GM19023 (cell line): ENCODE data around the gene RPS15.
"Not testable (repeated sequence)": the region's sequence is repeated elsewhere in the genome, so short reads cannot be mapped to it uniquely, and the experiment has no call there.

ENCODE experiments used
- ATAC-seq: cut with Tn5 transposase; IDR thresholded peaks from one replicate; pipeline ENCODE4 v1.9.1; 2021; ENCODE audit warnings: mild to moderate bottlenecking, moderate library complexity; ENCODE audit not compliant: unreplicated experiment

RPS15 gene

DNA sequence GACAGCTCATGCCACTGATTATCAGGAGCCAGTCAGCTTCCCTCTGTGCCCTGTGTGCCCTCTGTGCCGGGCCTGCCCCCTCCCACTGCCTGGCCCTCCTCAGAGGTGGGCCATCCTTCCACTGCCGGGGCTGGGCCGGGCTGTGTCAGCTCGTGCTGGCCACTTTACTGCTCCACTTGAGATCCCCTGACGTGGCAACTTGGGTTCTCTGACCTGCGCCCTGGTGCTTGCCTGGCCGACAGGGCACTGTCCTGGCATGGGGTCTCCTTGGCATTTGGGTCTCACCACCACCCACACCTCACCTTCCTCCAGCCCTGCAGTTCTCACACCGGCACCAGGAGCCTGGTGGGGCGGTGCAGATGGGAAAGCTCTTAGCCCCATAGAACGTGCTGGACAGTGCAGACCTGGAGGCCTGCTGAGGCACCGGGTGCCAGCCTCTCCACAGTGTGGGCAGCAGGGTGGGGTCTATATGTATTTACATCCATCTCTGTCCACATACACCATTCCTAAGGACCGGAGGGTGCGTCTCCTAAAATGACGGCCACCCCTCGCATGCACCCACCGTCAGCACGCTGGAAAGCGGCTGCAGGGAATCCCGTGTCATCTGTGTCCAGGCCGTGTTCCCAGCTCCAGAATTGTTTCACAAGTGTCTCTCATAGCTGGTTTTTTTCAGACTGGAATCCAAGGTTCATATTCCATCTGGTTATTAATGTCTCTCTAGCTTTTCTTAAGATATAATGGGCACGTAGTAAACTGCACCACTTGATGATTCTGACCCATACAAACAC lies 19.1 kb upstream of the RPS15 start:
- no peak for ATAC-seq

DNA sequence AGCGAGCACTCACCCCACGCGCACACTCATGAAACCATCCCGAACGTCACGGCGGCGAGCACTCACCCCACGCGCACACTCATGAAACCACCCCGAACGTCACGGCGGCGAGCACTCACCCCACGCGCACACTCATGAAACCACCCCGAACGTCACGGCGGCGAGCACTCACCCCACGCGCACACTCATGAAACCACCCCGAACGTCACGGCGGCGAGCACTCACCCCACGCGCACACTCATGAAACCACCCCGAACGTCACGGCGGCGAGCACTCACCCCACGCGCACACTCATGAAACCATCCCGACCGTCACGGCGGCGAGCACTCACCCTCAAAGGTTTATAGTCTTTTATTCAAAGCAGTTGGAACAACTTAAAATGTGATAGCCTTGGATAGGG lies 18.1 kb upstream of the RPS15 start:
- ATAC-seq: not testable (repeated sequence)

DNA sequence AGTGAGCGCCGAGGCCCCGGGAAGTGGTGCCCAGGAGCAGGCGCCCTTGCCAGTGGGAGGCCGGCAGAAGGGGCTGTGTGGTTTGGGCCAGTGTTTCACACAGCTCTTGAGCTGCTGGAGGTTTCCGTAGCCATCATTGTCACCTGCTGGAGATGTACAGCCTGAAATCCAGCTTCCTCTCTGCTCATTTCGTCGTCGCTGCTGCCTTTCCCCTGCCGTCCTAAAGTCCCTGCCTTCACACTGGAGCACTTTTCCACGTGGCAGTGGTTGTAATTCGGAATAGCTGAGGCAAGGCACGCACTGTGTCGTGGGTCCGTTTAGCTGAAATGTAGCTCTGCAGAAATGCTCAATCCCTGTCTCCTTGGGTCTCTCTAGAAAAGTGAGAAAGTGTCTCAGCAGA lies 17.6 kb upstream of the RPS15 start:
- no peak for ATAC-seq

DNA sequence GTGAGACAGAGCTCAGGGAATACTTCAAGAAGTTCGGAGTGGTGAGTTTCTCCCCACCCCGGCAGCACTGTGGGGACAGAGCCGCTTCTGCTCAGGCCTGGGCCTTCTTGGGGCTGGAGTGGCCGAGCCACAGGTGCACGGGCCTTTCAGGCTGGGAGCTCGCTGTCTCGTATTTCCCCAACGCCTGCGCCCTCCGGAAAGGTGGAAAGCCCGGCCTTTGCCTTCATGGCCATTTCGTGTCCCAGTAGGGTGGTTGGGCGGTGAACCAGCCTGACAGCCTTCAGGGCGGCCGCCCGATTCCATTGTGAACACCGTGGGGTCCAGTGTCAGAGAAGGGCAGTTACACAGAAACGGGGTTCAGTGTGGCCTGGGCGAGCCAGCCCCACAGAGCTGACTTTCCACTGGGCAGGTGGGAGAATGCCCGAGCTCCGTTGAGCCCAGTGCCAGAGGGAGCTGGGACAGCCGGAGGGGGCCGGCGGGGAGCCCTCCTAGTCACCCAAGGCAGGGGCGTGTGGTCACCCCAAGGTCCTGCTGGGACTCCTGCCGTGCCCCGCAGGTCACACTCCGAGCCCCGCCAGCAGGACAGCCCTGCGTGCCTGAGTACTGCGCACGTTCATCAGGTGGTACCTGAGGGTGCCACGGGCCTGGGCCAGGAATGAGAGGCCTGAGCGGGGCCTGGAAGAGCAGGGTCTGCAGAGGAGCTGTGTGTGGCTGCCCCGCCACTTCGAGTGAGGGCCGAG lies 16.8 kb upstream of the RPS15 start:
- no peak for ATAC-seq

DNA sequence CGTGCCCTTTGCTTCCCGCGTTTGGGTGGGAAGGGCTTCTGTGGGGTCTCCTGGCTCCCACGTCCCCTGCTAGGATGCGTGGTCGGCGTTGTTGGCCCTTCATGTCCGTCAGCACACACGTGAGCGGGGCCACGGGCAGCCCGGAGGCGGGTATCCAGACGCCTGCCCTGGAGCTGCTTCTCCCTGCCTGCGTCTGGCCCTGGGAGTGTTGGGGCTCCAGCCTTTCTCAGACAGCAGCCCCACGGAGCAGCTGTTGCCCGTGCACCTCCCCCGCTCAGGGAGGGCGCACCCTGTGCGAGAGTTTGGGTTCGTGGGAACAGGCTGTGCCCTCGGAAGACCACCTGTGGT lies 16.3 kb upstream of the RPS15 start:
- ATAC-seq: no peak

DNA sequence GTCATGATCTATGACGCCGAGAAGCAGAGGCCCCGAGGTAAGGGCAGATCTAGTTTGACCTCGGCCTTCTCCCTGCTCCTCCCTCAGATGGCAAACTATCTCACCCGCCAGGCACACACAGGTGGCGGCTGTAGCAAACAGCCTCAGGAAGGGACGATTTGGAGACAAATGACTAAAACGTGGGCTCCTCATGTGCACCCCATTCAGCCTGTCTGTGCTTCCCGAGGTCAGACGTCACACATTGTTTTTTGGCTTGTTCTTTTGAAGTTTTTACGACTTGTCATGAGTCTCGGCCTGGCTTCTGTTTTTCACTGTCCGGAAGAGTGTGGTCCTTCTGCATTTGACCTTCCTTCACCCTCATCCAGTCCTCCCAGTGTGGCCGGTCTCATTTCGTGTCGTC lies 15.8 kb upstream of the RPS15 start:
- ATAC-seq: no peak

DNA sequence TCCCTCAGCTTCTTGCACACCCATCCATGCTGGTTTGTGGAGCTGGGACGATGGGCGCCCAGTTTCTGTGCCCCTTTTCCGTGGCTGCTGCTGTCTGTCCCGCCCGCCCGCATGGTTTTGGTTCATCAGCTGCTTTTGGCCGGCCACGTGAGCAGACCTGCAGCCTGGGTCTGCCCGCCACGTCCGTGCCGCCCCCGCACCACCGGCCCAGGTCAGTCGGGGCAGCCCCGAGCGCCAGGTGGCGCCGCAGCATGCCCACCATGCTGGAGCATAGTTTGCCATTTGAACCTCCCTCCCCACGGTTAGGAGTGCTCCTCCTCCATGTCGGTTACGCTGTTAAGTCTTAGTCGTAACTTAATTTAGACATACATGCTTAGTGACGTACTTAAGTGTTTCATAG lies 15.3 kb upstream of the RPS15 start:
- ATAC-seq: no peak

DNA sequence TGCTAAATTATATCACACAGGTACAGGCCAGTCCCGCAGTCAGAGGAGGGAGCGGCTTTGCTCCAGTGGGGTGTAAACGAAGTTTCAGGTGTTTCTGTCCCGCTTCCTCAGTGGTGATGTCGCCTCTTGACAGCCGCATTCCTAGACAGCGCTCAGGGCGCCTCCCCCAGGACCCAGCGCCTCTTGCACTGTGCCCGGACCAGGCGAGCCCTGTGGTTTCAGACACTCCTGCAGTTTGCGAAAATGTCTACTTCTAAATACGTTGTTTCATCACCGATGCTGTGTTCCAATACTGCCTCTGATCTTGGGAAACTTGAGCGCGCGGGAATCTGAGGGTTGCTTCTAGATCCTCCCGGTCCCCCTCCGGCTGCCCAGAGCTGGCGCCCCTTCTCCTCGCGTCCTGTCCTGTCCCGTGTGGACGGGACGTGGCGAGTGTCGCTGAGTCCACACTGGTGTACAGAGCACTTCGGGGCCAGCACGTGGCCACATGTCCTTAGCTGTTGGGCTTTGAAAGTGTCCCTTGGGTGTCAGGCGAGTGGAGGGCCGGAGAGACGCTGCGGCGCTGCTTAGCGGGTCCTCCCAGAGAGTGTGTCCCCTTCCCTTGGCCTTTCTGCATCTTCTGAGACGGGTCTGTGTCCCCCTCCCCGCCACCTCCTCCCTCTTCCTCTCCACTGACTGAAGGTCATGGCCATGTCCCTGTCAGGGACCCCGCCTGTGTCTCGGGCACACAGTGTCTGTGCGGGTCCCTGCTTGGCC lies 14.6 kb upstream of the RPS15 start:
- no peak for ATAC-seq

DNA sequence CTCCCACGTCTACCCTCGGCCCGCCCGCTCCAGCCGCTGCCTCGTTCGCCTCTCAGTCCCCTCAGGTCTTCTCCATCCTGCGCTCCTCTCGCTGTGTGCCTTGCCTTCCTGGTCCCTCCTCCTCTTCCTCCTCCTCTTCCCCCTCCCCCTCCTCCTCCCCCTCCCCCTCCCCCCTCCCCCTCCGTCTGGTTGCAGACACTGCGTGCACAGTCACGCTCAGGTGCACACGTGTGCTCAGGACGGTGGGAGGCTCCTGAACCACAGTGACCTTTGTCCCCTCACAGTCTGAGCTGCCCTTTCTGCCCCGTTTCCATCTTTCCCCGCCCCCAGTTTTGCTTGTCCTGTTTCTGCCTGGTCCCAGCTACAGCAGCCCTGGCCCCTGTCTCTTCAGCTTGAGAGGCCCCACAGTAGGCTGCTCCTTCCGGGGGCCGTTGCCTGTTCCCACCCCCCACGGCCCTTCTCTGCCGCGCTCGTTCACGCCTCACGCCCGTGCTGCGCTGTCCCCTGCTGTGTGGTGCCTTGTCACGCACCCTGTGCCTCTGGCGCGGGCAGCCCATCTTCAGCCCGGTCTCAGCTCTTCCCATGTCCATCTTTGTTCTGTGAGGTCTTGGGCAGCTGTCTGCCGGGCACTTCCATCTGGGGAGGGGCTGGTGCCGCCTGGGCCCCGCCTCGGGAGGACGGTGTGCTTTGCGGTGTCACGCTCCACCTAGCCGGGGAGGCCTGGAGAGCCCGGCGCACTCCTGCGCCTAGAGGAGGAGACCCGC lies 13.8 kb upstream of the RPS15 start:
- ATAC-seq: no peak

DNA sequence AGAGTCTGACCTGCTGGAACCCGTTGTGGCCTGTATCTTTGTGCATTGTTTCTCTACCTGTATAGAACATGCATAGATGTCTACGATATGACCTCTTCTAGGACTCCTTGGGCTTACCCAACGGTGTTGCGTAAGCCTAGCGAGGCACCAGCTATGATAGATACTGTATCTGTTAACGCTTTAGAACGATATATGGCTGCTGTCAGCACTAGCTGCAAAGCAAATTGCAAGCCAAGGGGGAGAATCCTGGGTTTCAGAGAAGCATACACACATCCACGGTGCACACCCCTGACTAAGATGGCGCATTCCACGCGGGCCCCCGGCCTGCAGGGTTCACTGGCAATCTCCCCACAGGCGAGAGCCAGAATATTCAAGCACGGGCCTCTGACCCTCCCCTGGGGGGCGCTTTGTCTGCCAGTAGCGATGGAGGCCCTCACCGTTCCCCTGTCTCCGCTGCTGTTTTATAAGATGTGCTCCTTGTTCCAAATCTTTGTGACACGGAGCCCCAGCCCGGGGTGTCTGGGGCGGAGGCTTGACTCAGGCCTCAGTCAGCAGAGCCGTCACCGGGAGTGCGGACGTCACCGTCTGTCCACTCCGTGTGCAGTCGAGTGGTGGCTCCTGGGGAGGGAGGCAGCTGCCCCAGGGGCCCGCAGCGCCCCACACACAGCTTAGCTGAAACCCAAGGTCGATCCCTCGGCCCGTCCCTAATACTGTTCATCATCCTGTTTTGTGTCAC lies 12.9 kb upstream of the RPS15 start:
- no peak for ATAC-seq

DNA sequence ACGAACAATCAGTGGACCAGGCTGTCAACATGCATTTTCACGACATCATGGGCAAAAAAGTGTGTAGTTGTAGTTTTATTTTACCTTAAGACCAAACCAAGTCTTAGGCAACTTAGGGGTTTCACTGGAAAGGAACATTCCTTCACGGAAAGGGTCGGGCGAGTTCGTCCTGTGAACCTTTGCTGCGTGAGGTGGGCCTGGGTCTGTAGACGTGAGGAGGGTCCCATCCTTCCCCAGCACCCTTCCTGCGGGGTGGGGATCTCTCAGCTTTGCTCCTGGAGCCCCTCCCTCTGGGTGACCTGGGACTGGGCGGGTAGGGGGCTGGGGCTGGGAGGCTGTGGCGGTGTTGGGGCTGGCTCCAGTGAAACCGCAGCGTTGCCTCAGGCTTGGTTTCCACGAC lies 12.3 kb upstream of the RPS15 start:
- ATAC-seq: no peak

DNA sequence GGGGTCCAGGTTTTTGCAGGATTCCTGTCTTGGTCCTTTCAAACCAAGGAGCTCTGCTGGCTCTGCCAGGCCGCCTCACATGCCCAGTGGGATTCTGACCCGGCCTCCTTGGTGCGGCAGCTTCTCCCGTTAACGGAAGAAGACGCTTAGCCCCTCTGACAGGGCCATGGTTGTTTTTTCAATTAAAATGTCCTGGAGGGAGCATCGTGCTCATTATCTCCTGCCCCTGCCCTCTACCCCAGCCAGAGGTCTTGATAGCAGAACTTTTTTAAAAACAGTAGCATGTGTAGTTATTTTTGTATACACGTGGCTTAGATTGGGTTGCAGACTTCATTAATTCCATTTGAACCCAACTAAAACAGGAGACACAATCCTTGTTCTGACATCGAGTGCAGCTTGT lies 11.5 kb upstream of the RPS15 start:
- ATAC-seq: no peak

DNA sequence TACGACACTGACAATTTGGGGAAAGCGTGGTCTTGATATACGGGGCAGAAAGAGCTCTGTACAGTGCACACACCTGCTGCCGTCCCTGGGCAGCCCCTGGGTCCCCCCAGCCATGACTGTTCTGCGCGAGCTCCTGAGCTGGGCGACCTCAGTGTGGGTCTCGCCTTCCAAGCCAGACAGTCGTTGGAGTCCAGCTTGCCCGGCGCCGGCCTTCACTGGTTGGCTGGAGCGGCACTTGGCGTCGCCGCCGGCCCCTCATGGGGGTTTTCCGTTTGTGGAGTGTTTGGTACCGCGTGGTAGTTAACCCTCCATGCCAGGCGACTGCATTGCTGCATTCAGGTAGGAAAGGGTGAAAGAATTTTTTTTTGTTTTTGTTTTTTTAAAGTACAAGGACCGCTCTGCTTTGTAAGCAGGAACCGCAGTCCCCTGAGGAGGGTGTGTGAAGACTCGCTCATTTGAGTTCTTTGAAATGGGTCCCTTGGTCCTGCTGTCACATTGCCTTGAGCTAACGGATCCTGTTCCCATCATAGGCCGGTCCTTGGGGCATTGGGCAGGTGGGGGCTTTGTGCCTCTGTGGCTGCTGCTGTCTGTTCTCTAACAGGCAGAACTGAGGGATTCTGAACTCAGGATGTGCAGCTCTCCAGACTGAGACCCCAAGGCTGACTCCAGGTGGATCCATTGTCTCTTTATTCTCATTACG lies 10.8 kb upstream of the RPS15 start:
- no peak for ATAC-seq

DNA sequence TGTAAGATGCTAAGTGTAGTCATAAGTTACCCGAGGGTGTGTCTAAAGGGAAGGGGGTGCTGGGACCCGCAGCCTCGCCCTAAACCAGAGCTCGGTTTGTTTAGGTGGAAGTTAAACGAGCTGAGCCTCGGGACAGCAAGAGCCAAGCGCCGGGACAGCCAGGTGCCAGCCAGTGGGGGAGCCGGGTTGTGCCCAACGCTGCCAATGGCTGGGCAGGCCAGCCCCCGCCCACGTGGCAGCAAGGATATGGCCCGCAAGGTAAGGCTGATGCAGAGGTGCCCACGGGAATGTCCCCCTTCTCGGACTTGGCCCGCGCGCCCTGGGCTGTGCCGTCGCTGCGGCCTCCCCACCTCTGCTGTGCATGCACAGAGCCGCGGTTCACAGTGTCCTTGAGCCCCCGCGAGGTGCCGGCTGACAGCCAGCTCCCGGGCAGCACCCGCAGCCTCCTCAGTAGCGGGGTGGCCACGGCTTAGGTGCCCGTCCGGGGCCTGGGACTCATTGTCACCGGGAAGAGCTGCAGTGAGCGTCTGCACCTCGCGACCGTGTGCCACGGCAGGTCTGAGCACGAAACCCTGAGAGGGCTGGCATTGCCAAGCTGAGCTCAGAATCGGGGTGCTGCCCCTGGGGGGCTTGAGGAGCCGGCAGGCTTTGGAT lies 9.3 kb upstream of the RPS15 start:
- no peak for ATAC-seq

DNA sequence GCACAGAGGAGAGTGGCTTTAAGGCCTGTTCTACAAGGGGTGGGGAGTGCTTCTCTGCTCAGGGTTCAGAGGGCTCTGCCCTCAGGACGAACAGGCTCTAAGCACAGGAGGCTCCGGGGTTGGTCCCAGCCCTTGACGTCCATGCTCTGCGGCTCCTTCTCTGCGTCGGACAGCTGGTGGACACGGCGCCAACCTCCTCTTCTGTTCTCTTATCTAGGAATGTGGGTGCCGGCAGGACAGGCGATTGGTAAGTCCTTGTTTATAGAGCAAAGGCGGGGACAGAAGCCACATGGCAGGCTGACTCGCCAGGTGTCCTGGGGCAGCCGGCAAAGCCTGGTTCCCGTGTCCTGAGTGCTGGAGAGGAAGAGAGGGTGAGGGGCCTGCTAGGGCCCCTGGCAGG lies 8.4 kb upstream of the RPS15 start:
- no peak for ATAC-seq

DNA sequence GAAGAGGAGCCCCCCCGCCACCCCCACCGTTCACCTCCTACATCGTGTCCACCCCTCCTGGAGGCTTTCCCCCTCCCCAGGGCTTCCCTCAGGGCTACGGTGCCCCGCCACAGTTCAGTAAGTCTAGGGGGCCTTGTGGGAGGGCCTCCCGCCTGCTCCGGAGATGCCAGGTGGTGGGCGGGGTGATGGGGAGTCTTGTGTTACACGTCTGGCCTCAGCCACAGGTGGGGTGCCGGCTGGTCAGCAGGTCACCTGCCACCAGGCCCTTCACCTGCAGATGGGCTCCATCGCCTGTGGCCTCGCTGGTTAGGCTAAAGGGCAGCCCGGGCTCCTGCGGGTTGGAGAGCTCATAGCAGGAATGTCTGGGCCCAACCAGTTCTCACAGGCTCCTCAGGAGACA lies 8.0 kb upstream of the RPS15 start:
- no peak for ATAC-seq

DNA sequence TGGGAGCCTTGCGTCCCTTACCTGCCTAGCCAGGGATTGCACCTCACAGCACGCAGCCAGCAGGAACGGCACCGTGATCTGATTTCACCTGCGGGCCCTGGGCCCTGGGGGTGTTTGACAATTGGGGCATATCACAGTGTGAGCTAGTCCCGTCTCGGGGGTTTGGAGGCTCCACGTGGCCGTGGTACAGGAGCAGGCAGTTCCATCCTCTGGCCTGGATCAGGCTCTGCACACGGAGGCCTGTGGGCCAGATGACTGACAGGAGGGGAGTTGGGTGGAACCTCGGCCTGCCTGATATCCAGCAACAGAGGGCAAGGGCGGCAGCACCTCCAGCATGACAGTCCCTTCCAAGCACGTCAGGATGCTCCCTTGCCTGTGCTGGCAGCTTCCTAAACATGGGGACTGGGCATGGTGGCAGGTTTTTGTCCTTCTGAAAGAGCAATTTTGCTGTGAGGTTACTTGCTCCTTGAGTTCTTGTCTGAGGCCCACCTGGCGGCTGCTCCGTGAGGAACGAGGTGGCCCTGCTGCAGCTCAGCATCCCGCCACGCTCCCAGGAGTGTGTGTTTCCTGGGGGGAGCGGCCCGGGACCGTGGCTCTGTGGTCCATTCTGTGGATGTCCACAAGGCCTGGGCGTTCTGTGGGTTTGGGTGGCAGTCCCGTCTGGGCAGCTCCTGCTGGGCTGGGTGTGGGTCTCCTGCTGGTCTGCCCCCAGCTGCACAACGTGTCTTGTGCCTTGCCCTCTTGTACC lies 6.3 kb upstream of the RPS15 start:
- ATAC-seq: no peak

DNA sequence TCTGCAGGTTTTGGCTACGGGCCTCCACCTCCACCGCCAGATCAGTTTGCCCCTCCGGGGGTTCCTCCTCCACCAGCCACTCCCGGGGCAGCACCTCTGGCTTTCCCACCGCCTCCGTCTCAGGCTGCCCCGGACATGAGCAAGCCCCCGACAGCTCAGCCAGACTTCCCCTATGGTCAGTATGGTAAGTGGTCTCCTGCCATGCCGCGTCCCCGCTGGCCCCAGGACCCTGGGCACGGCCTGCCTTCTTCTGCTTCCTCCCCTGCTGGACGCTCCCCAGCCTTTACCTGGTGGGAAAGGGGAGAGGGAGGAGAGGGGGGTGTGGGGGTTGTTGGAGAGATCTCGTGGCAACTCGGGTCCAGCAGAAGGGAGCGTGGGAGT lies 5.7 kb upstream of the RPS15 start:
- ATAC-seq: no peak
